GM19035 (cell line): ENCODE measurements around the gene GNG10.
A peak's percentile ranks its signal among the peaks of the same experiment; 100 is the strongest.
"Not testable (repeated sequence)": the region's sequence is repeated elsewhere in the genome, so short reads cannot be mapped to it uniquely, and the experiment has no call there.

ENCODE experiments used
- ATAC-seq: cut with Tn5 transposase; IDR thresholded peaks from one replicate; pipeline ENCODE4 v1.9.1; 2021; ENCODE audit not compliant: unreplicated experiment

GNG10 gene

GRCh38 chr9:111661150-111661801 lies at the start of gene GNG10:
Gene GNG10 (plus strand): TSS chr9:111661605. CDS start chr9:111661635, 30 bp downstream.
- ATAC-seq, result peak; percentile 87

GRCh38 chr9:111613436-111614040 lies 47.9 kb upstream of the GNG10 start:
- no peak for ATAC-seq

DNA sequence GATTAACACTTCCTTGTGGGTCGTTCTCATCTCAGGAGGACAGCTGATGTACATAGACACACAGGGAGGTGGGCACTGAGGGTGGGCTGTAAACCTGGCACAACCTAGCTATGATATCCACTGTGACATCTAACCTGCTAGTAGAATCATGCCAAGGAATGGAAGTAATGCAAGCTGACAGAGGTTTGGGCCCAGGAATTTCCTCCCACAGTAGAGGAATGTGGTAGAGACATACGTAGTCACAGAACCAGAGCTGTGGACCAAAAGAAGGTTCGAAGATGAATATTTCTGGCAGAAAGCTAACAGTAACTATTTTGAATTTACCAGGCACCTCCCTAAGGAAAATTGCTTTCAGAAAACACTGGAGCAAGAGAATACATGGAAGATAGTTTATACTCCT lies 45.5 kb upstream of the GNG10 start:
- ATAC-seq, result no peak

DNA sequence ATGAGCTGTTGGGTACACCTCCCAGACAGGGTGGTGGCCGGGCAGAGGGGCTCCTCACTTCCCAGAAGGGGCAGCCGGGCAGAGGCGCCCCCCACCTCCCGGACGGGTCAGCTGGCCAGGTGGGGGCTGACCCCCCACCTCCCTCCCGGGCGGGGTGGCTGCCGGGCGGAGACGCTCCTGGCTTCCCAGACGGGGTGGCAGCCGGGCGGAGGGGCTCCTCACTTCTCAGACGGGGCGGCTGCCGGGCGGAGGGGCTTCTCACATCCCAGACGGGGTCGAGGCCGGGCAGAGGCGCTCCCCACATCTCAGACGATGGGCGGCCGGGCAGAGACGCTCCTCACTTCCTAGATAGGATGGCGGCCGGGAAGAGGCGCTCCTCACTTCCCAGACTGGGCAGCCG lies 44.1 kb upstream of the GNG10 start:
- ATAC-seq, result not testable (repeated sequence)

- ATAC-seq, result no peak
Measured at GRCh38 chr9:111621895-111622480, 39.4 kb upstream of the GNG10 start.

DNA sequence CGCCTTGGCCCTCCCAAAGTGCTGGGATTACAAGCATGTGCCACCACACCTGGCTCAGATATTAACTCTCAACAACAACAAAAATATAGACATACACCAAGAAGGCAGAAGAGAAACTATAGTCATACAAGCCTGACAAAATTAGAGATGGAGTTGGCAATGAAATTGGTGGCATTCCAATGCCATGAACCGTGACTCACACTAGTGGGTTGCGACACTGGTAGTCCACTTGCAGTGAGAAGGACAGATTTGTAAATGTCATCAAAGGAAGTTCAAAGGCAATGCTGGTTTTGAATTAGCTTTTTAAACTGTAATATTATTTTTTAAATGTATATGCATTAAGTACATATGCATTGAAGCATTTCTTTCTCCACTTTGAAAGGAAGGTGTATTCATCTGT lies 38.8 kb upstream of the GNG10 start:
- no peak for ATAC-seq

DNA sequence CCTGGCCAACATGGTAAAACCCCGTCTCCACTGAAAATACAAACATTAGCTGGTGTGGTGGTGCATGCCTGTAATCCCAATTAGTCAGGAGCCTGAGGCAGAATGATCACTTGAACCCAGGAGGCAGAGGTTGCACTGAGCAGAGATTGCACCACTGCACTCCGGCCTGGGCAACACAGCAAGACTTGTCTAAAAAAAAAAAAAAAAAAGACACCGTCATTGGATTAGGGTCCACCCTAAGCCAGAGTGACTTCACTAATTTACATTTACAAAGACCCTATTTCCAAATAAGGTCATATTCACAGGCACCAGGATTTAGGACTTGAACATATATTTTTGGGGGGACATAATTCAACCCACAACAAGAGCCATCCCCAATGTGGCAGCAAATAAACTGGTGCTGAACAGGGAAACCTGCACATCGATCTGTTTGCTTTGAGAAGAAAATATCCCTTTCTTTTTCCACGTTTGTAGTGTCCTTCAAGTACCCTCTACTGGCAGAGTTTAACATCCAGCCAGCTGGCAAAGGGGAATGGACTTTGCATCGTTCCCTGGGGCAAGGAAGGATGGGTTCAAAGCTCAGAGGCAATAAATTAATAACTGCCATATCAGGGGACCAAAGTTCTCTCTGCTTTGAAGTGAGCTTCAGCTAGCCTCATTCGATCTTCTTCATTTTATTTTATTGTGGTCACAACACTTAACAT lies 34.0 kb upstream of the GNG10 start:
- no peak for ATAC-seq

- no peak for ATAC-seq
Measured at GRCh38 chr9:111628411-111628810, 33.0 kb upstream of the GNG10 start.

DNA sequence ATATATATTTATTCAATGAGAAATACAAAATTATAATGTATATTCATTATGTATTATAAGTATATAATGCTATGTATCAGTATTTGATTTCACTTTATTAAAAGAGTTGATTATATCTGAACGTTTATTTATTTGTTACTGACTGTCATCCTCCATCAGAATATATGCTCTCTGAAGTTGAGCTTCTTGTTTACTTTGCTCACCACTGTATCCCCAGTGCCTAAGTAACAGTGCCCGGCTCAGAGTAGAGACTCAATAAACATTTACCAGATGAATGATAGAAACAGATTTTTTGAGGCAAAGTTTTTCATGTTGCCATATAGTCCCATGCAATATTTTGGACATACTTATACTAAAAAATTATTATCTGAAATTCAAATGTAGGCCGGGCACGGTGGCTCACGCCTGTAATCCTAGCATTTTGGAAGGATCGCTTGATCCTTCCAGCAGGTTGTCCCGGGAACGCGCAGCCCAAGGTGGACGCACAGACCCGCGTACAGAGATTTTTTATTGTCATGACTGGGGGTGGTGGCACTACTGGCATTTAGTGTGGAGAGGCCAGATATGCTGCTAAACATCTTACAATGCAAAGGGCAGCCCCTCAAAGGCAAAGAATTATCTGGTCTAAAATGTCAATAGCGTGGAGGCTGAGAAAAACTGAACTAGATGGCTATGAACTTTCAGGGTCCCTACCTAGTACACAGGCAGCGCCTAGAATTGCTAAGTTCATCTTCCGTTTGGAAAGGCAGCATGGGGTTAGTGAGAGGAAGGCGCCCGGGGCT lies 31.0 kb upstream of the GNG10 start:
- ATAC-seq, result peak; percentile 28

DNA sequence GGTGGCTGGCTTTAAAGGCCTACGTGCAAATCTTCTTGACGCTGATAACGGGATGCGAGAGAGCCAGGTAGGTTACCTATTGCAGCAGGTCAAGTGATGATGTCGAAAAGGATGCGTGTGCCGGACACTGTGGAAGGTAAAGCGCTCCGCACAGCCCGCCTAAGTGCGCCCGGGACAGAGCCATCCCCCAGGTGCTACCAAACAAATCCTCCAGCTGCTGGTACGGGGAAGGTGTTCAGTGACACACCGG lies 30.5 kb upstream of the GNG10 start:
- ATAC-seq, result no peak

GRCh38 chr9:111631214-111631971 lies 30.0 kb upstream of the GNG10 start, which contains the start of gene DNAJC25:
Gene DNAJC25 (plus strand): TSS chr9:111631334. CDS start chr9:111631408, 74 bp downstream.
- peak; percentile 94 for ATAC-seq

- ATAC-seq, result no peak
Measured at GRCh38 chr9:111632060-111632459, 29.3 kb upstream of the GNG10 start.

- no peak for ATAC-seq
Measured at GRCh38 chr9:111632695-111633388, 28.6 kb upstream of the GNG10 start.

GRCh38 chr9:111633389-111633736 lies 28.0 kb upstream of the GNG10 start:
- ATAC-seq, result no peak

- no peak for ATAC-seq
Measured at GRCh38 chr9:111634860-111635259, 26.5 kb upstream of the GNG10 start.

- ATAC-seq, result no peak
Measured at GRCh38 chr9:111637421-111637950, 23.9 kb upstream of the GNG10 start.

DNA sequence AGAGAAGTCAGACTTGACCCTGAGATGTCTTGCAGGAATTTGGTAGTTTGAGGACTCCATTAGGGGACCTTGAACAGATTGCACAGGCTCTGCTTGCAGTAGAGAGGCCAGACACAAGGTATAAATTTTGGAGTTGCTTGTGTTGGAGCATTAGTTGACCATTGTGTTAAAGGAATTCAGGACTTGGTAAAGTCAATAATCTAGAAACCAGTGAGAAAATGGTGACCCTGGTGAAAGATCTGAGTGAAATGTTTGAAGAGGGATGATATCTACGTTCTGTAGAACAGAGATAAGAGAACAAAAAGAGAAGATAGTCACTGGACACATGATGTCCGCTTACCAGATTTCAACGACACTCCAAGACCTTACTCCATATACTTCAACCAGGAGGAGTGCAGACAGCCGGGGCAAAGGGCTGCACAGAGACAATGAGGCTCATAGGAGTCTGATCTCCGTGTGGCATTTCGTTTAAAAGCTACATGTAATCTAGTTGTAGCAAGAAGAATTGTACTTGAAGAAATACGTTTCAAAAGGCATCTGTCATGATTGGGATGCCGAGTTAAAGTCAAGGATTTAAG lies 17.1 kb upstream of the GNG10 start:
- no peak for ATAC-seq

- ATAC-seq, result no peak
Measured at GRCh38 chr9:111645806-111646205, 15.6 kb upstream of the GNG10 start.

- no peak for ATAC-seq
Measured at GRCh38 chr9:111646417-111646816, 15.0 kb upstream of the GNG10 start.
